A172 (cell line): ENCODE results near the gene LRP1. TPM values are rescaled to one million over a fixed set of nuclear protein-coding genes. Genes with fewer than 3 reads are reported as not detected.

Experiments used
- DNase-seq: peaks from one replicate; pipeline ENCODE4 v3.0.0-alpha.2; 2015; ENCODE audit warnings: low spot score
- total RNA-seq: library from RNA; depleted of rRNA; stranded (reverse); fragments of >200 nt; shearing (Covaris generic); gene quantifications from 2 replicates; pipeline ENCODE4 v1.2.3, GENCODE V29; 2014

Gene LRP1
- total RNA-seq, 1 experiment from 2014 or later: 35.5 TPM

- no peak for DNase-seq
Observed at GRCh38 chr12:57173683-57174082, 45.4 kb downstream of the LRP1 start.

GRCh38 chr12:57175428-57176138 lies 47.3 kb downstream of the LRP1 start:
- DNase-seq: peak; percentile 49

- DNase-seq: no peak
Observed at GRCh38 chr12:57176139-57176477, 47.8 kb downstream of the LRP1 start.

- peak; percentile 56 for DNase-seq
Observed at GRCh38 chr12:57176846-57177245, 48.6 kb downstream of the LRP1 start.

- DNase-seq: no peak
Observed at GRCh38 chr12:57177354-57177753, 49.1 kb downstream of the LRP1 start.

GRCh38 chr12:57178213-57178612 lies 49.9 kb downstream of the LRP1 start:
- no peak for DNase-seq

- DNase-seq: no peak
Observed at GRCh38 chr12:57179331-57180086, 51.2 kb downstream of the LRP1 start.

GRCh38 chr12:57180321-57180989 lies 52.2 kb downstream of the LRP1 start:
- DNase-seq: no peak

- DNase-seq: no peak
Observed at GRCh38 chr12:57181072-57181471, 52.8 kb downstream of the LRP1 start.

- DNase-seq: peak; percentile 61
Observed at GRCh38 chr12:57181561-57182155, 53.4 kb downstream of the LRP1 start.

GRCh38 chr12:57182918-57183575 lies 54.8 kb downstream of the LRP1 start:
- DNase-seq: peak; percentile 83

GRCh38 chr12:57183939-57184725 lies 55.8 kb downstream of the LRP1 start:
- no peak for DNase-seq

- DNase-seq: no peak
Observed at GRCh38 chr12:57185403-57185802, 57.1 kb downstream of the LRP1 start.

GRCh38 chr12:57185906-57186508 lies 57.7 kb downstream of the LRP1 start:
- DNase-seq: no peak

GRCh38 chr12:57187222-57188089 lies 59.2 kb downstream of the LRP1 start:
- DNase-seq: no peak

- DNase-seq: no peak
Observed at GRCh38 chr12:57188090-57188425, 59.8 kb downstream of the LRP1 start.

- no peak for DNase-seq
Observed at GRCh38 chr12:57190037-57190436, 61.8 kb downstream of the LRP1 start.

- no peak for DNase-seq
Observed at GRCh38 chr12:57190821-57191220, 62.5 kb downstream of the LRP1 start.

- DNase-seq: no peak
Observed at GRCh38 chr12:57191410-57191809, 63.1 kb downstream of the LRP1 start.

GRCh38 chr12:57192920-57193319 lies 64.6 kb downstream of the LRP1 start:
- DNase-seq: no peak
